SU-DHL-6 (cell line): Measurements from ENCODE around the gene MUC20.
"Not testable (repeated sequence)": the region's sequence is repeated elsewhere in the genome, so short reads cannot be mapped to it uniquely, and the experiment has no call there.

Experiments used
- H2AFZ ChIP-seq: fragments of 200-600 bp; sonication (generic); 2 replicates; pipeline ENCODE4 v1.6.1; 2014; ENCODE audit warnings: low read depth, mild to moderate bottlenecking, moderate library complexity, mixed read lengths, antibody characterized with exemption, low read length; ENCODE audit not compliant: severe bottlenecking
- H3F3A ChIP-seq: fragments of 200-600 bp; shearing (Covaris generic); 2 replicates; pipeline ENCODE4 v1.6.0; 2016; ENCODE audit warnings: antibody characterized with exemption, mild to moderate bottlenecking; ENCODE audit not compliant: insufficient read depth
- H3K27ac ChIP-seq: fragments of 200-600 bp; sonication (generic); 2 replicates; pipeline ENCODE4 v1.5.1; 2016; ENCODE audit warnings: low read depth, mild to moderate bottlenecking, low read length, moderate library complexity, mixed read lengths
- H3K27me3 ChIP-seq: fragments of 200-600 bp; sonication (generic), shearing (Covaris generic); 2 replicates; pipeline ENCODE4 v1.6.0; 2014; ENCODE audit warnings: mild to moderate bottlenecking, low read length
- H3K36me3 ChIP-seq: fragments of 200-600 bp; sonication (generic); 2 replicates; pipeline ENCODE4 v1.6.1; 2014; ENCODE audit warnings: mild to moderate bottlenecking, low read length, mixed read lengths
- H3K4me2 ChIP-seq: fragments of 300-600, 200-600 bp; shearing (Covaris generic), sonication (generic); 2 replicates; pipeline ENCODE4 v1.6.0; 2014; ENCODE audit warnings: low read length, low read depth, mild to moderate bottlenecking; ENCODE audit not compliant: poor library complexity, severe bottlenecking
- H3K4me3 ChIP-seq: fragments of 200-600 bp; sonication (generic); 2 replicates; pipeline ENCODE4 v1.5.1; 2014; ENCODE audit warnings: antibody characterized with exemption, low read length, mild to moderate bottlenecking, mixed read lengths; ENCODE audit not compliant: insufficient read depth, poor library complexity, severe bottlenecking
- H3K79me2 ChIP-seq: fragments of 200-600 bp; sonication (generic); 2 replicates; pipeline ENCODE4 v1.6.1; 2014; ENCODE audit warnings: mild to moderate bottlenecking, low read length, moderate library complexity; ENCODE audit not compliant: insufficient read depth
- H3K9ac ChIP-seq: fragments of 200-600 bp; sonication (generic); 2 replicates; pipeline ENCODE4 v1.7.0; 2014; ENCODE audit warnings: mild to moderate bottlenecking, low read length
- H3K9me2 ChIP-seq: fragments of 200-600 bp; sonication (generic); replicated peaks from 2 replicates; pipeline ENCODE4 v1.6.1; 2014; ENCODE audit warnings: low read length; ENCODE audit not compliant: insufficient read depth
- H3K9me3 ChIP-seq: fragments of 200-600 bp; sonication (generic); 2 replicates; pipeline ENCODE4 v1.6.1; 2014; ENCODE audit warnings: low read length, mixed read lengths; ENCODE audit not compliant: insufficient read depth
- H4K20me1 ChIP-seq: fragments of 200-600 bp; sonication (generic); 2 replicates; pipeline ENCODE4 v1.6.1; 2014; ENCODE audit warnings: low read depth, mild to moderate bottlenecking, antibody characterized with exemption, low read length, moderate library complexity, mixed read lengths
- EZH2phosphoT487 ChIP-seq: fragments of 200-600 bp; sonication (generic), shearing (Covaris generic); conservative IDR thresholded peaks from 2 replicates; pipeline ENCODE4 v1.6.1; 2018; ENCODE audit warnings: mild to moderate bottlenecking, antibody characterized with exemption, low read length, moderate library complexity, mixed read lengths
- TF ChIP-seq, protein P1 (sequence below): fragments of 200-600 bp; sonication (generic); IDR thresholded peaks from one replicate; pipeline ENCODE4 v1.5.1; 2017; ENCODE audit warnings: antibody characterized with exemption, mild to moderate bottlenecking, low read length, moderate library complexity; ENCODE audit not compliant: insufficient read depth, poor library complexity, severe bottlenecking

MUC20 gene

GRCh38 chr3:195768831-195769303 lies 48.1 kb downstream of the MUC20 start:
- Histone ChIP-seq H3K79me2 (no peaks in the 10 kb centered on the region), H3K9ac (no peak overlapping the region), H3K9me3 (no peaks in the 10 kb centered on the region), H3K4me2 (no peak overlapping the region), H2AFZ (no peak overlapping the region), H3K27me3 (no peaks in the 10 kb centered on the region), H3K4me3 (no peak overlapping the region), H4K20me1 (no peaks in the 10 kb centered on the region), H3K9me2 (no peaks in the 10 kb centered on the region), H3K36me3 (no peaks in the 10 kb centered on the region), H3K27ac (no peak overlapping the region), H3F3A (no peaks in the 10 kb centered on the region)
- TF ChIP-seq EZH2phosphoT487, result no peak
- TF ChIP-seq, protein P1, sequence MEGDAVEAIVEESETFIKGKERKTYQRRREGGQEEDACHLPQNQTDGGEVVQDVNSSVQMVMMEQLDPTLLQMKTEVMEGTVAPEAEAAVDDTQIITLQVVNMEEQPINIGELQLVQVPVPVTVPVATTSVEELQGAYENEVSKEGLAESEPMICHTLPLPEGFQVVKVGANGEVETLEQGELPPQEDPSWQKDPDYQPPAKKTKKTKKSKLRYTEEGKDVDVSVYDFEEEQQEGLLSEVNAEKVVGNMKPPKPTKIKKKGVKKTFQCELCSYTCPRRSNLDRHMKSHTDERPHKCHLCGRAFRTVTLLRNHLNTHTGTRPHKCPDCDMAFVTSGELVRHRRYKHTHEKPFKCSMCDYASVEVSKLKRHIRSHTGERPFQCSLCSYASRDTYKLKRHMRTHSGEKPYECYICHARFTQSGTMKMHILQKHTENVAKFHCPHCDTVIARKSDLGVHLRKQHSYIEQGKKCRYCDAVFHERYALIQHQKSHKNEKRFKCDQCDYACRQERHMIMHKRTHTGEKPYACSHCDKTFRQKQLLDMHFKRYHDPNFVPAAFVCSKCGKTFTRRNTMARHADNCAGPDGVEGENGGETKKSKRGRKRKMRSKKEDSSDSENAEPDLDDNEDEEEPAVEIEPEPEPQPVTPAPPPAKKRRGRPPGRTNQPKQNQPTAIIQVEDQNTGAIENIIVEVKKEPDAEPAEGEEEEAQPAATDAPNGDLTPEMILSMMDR, result no peak

DNA sequence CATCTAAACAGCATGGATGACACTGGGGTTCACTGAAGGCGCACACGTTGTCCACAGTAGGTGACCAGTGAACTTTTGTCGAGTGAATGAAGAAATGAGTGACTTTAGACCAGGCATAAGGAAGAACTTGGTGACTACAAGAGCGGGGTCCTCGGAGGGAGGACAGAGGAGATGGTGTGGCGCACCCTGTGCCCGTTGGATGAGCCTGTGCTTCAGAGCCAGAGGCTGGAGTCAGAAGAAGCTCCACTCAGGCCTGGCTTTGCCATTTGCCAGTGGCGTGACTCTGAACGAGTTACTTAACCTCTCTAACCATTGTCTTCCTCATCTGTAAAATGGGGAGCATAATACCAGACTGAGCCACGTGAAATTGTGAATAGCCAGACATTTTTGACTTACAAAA lies 48.8 kb downstream of the MUC20 start:
- H3K27ac ChIP-seq, result no peak overlapping the region
- no peaks in the 10 kb centered on the region for H3K79me2 ChIP-seq
- no peak overlapping the region for H2AFZ ChIP-seq
- H3K4me3 ChIP-seq, result no peak overlapping the region
- no peak overlapping the region for H3K9ac ChIP-seq
- H3K4me2 ChIP-seq, result no peak overlapping the region
- no peaks in the 10 kb centered on the region for H3K27me3 ChIP-seq
- H4K20me1 ChIP-seq, result no peaks in the 10 kb centered on the region
- H3K9me2 ChIP-seq, result no peaks in the 10 kb centered on the region
- no peak for TF ChIP-seq EZH2phosphoT487
- TF ChIP-seq, protein P1, result no peak
- H3F3A ChIP-seq, result no peaks in the 10 kb centered on the region
- no peaks in the 10 kb centered on the region for H3K9me3 ChIP-seq
- no peaks in the 10 kb centered on the region for H3K36me3 ChIP-seq

DNA sequence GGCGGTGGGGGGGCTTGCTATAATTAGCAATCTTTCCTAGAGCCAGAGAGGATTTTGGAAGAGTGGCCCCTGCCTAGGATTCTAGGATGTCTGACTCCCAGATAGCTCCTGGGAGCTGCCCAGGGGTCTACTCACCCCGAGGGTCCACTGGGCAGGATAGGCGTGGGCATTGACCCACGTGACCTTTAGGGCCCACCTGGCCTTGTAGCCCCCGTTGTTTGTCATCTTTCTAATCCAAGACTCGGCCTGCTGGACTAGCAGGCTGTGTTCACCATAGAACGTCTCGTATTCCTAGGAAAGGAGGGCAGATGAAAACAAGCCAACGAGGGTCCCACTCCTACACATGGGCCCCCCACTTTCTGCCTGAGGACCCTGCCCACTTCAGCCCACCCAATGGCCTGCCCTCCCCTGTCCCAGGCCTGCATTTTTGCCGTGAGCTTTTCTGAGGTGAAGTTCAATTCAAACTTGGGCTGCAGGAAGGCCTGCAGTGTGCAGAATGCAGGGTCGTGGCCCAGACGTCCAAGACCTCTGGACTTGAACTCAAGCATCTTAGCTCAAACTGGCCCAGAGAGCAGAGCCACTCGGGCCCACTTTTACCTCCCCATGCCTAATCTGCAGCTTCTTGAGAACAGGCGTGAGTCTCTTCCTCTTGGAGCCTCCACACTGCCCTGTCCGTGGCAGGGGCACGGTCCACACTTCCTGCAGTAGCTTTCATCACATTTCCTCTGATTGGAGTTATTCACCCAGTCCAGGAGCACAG lies 49.5 kb downstream of the MUC20 start:
- no peak overlapping the region for H3K27ac ChIP-seq
- H3K4me2 ChIP-seq, result no peak overlapping the region
- H3F3A ChIP-seq, result no peaks in the 10 kb centered on the region
- H3K4me3 ChIP-seq, result no peak overlapping the region
- H3K36me3 ChIP-seq, result no peaks in the 10 kb centered on the region
- no peaks in the 10 kb centered on the region for H3K9me2 ChIP-seq
- H3K27me3 ChIP-seq, result no peaks in the 10 kb centered on the region
- H2AFZ ChIP-seq, result no peak overlapping the region
- TF ChIP-seq, protein P1, result no peak
- no peak for TF ChIP-seq EZH2phosphoT487
- no peaks in the 10 kb centered on the region for H3K9me3 ChIP-seq
- no peaks in the 10 kb centered on the region for H3K79me2 ChIP-seq
- no peaks in the 10 kb centered on the region for H4K20me1 ChIP-seq
- H3K9ac ChIP-seq, result no peak overlapping the region

DNA sequence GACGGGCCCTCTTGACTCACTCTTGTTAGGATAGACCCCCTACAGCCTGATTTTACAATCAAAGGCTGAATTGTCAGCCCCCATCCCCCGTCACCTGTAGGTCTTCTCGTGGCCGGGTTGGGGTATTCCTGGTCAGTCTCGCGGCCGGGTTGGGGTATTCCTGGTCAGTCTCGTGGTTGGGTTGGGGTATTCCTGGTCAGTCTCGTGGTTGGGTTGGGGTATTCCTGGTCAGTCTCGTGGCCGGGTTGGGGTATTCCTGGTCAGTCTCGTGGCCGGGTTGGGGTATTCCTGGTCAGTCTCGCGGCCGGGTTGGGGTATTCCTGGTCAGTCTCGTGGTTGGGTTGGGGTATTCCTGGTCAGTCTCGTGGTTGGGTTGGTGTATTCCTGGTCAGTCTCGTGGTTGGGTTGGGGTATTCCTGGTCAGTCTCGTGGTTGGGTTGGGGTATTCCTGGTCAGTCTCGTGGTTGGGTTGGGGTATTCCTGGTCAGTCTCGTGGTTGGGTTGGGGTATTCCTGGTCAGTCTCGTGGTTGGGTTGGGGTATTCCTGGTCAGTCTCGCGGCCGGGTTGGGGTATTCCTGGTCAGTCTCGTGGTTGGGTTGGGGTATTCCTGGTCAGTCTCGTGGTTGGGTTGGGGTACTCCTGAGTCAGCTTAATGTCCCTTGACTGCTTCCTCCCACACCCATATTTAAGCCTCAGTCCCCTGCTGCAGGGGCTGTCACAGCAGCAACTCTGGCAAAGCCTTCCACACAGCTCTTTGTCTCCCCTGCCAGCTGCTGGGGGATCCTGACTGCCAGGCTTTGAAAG lies 50.3 kb downstream of the MUC20 start:
- not testable (repeated sequence) for H2AFZ ChIP-seq, H3K9ac ChIP-seq, H3K4me3 ChIP-seq, H3K27me3 ChIP-seq, H3K36me3 ChIP-seq, H3K79me2 ChIP-seq, H3K27ac ChIP-seq, H3K9me3 ChIP-seq, H3K9me2 ChIP-seq, H3F3A ChIP-seq, H4K20me1 ChIP-seq, H3K4me2 ChIP-seq
